Upper lobe of right lung (tissue), 1 donor: Measurements from ENCODE around the gene SLC22A4. TPM values are rescaled to one million over a fixed set of nuclear protein-coding genes. Genes with fewer than 3 reads are reported as not detected.

Experiments used
- ATAC-seq: fragments of 200-7000 bp; cut with Tn5 transposase; one replicate; pipeline ENCODE4 v1.9.1; 2020; ENCODE audit warnings: mild to moderate bottlenecking, moderate library complexity
- DNase-seq: peaks from one replicate; pipeline ENCODE4 v3.0.0-alpha.2; 2020
- H3K27ac ChIP-seq: fragments of 200-600 bp; one replicate; pipeline ENCODE4 v1.8.0; 2022
- H3K27me3 ChIP-seq: fragments of 200-600 bp; one replicate; pipeline ENCODE4 v1.8.0; 2022; ENCODE audit warnings: mild to moderate bottlenecking
- H3K36me3 ChIP-seq: fragments of 200-600 bp; one replicate; pipeline ENCODE4 v1.8.0; 2022
- H3K4me1 ChIP-seq: fragments of 200-600 bp; one replicate; pipeline ENCODE4 v1.8.0; 2022
- H3K4me3 ChIP-seq: fragments of 200-600 bp; one replicate; pipeline ENCODE4 v1.8.0; 2022; ENCODE audit warnings: mild to moderate bottlenecking
- H3K9me3 ChIP-seq: fragments of 200-600 bp; one replicate; pipeline ENCODE4 v1.8.0; 2022
- CTCF ChIP-seq: fragments of 200-600 bp; IDR thresholded peaks from one replicate; pipeline ENCODE4 v1.8.0; 2022; ENCODE audit warnings: antibody characterized with exemption
- intact Hi-C: fragments of 100-400 bp; cut with DNase I; formaldehyde crosslinking; loops from one replicate; pipeline ENCODE4 v1.11.0; 2022
- total RNA-seq: library from RNA; stranded (reverse); fragmentation: NEBNext Ultra II Directional; extraction: Animal tissue kit (Norgen Biotek cat#: 25700); gene quantifications from one replicate; pipeline ENCODE4 v1.2.1, GENCODE V29; 2021
- donor health status: DM: no; HTN: yes; CAD: no; lungs with severe emphysema.

Gene SLC22A4
- total RNA-seq, 1 donor from 2014 or later, result 1.8 TPM

- no peaks in the 10 kb centered on the region for H3K36me3 ChIP-seq
- no peaks in the 10 kb centered on the region for H3K9me3 ChIP-seq
- DNase-seq, result no peak
- H3K4me3 ChIP-seq, result no peak overlapping the region
- no peak for ATAC-seq
- intact Hi-C loops, result no loop called here
- TF ChIP-seq CTCF, result no peak
- H3K27me3 ChIP-seq, result no peaks in the 10 kb centered on the region
- no peak overlapping the region for H3K27ac ChIP-seq
- no peaks in the 10 kb centered on the region for H3K4me1 ChIP-seq
These were observed 9.4 kb downstream of the SLC22A4 start for GRCh38 chr5:132303589-132303988.

- intact Hi-C loops, result no loop called here
- Histone ChIP-seq H3K36me3 (no peaks in the 10 kb centered on the region), H3K4me1 (no peaks in the 10 kb centered on the region), H3K27ac (no peak overlapping the region), H3K9me3 (no peaks in the 10 kb centered on the region), H3K4me3 (no peak overlapping the region), H3K27me3 (no peaks in the 10 kb centered on the region)
- no peak for DNase-seq
- TF ChIP-seq CTCF, result no peak
- no peak for ATAC-seq
These were observed 11.2 kb downstream of the SLC22A4 start for GRCh38 chr5:132305420-132305819.

GRCh38 chr5:132308701-132309100, 14.5 kb downstream of the SLC22A4 start:
- H3K4me1 ChIP-seq, result no peaks in the 10 kb centered on the region
- TF ChIP-seq CTCF, result no peak
- H3K27me3 ChIP-seq, result no peaks in the 10 kb centered on the region
- DNase-seq (no peak), ATAC-seq (no peak)
- H3K36me3 ChIP-seq, result no peaks in the 10 kb centered on the region
- no peak overlapping the region for H3K4me3 ChIP-seq
- intact Hi-C loops, result no loop called here
- H3K27ac ChIP-seq, result no peak overlapping the region
- H3K9me3 ChIP-seq, result no peaks in the 10 kb centered on the region

- Histone ChIP-seq H3K36me3 (no peaks in the 10 kb centered on the region), H3K4me1 (no peaks in the 10 kb centered on the region), H3K27me3 (no peaks in the 10 kb centered on the region), H3K4me3 (no peak overlapping the region), H3K27ac (no peak overlapping the region), H3K9me3 (no peaks in the 10 kb centered on the region)
- DNase-seq, result no peak
- TF ChIP-seq CTCF, result no peak
- no peak for ATAC-seq
- intact Hi-C loops, result no loop called here
These were observed 15.5 kb downstream of the SLC22A4 start for GRCh38 chr5:132309679-132310078.

GRCh38 chr5:132310141-132310834, 16.1 kb downstream of the SLC22A4 start:
- Histone ChIP-seq H3K4me3 (no peak overlapping the region), H3K9me3 (no peaks in the 10 kb centered on the region), H3K36me3 (no peaks in the 10 kb centered on the region), H3K27ac (no peak overlapping the region), H3K27me3 (no peaks in the 10 kb centered on the region), H3K4me1 (no peaks in the 10 kb centered on the region)
- no peak for TF ChIP-seq CTCF
- ATAC-seq, result no peak
- DNase-seq, result no peak
- intact Hi-C loops, result no loop called here

- intact Hi-C loops, result no loop called here
- H3K27ac ChIP-seq, result no peak overlapping the region
- DNase-seq (no peak), ATAC-seq (no peak)
- TF ChIP-seq CTCF, result no peak
- no peaks in the 10 kb centered on the region for H3K4me1 ChIP-seq
- no peaks in the 10 kb centered on the region for H3K27me3 ChIP-seq
- H3K4me3 ChIP-seq, result no peak overlapping the region
- H3K9me3 ChIP-seq, result no peaks in the 10 kb centered on the region
- H3K36me3 ChIP-seq, result no peaks in the 10 kb centered on the region
These were observed 19.2 kb downstream of the SLC22A4 start for GRCh38 chr5:132313366-132313765.
